Kidney (tissue), 14 donors: ENCODE measurements around the gene CCDC92B. TPM values are rescaled to one million over a fixed set of nuclear protein-coding genes. Genes with fewer than 3 reads are reported as not detected.
A peak's percentile ranks its signal among the peaks of the same experiment; 100 is the strongest.

Source experiments
- DNase-seq, 5 donors: peaks; one replicate each; pipeline ENCODE4 v3.0.0-alpha.2; 2013 to 2020
- FAIRE-seq: peaks from 2 replicates; lab custom pipeline; 2012; peaks lifted over from hg19 to GRCh38; lab: Jason Lieb, UNC
- H3K27ac ChIP-seq, 2 donors: one replicate each; pipeline ENCODE4 v1.7.0; 2013; ENCODE audit warnings: low read depth in 2 of 2, low read length in 2 of 2, inconsistent platforms in 1 of 2
- H3K27me3 ChIP-seq: one replicate; pipeline ENCODE4 v1.7.1; 2013; ENCODE audit warnings: low read length, inconsistent platforms; ENCODE audit not compliant: control insufficient read depth, insufficient read depth
- H3K36me3 ChIP-seq, 3 donors: one replicate each; pipeline versions ENCODE4 v1.7.0 to v1.7.1; 2013; ENCODE audit warnings: low read length in 3 of 3, control low read depth in 1 of 3, inconsistent platforms in 1 of 3; ENCODE audit not compliant: insufficient read depth in 3 of 3, control insufficient read depth in 2 of 3
- H3K4me1 ChIP-seq, 3 donors: one replicate each; pipeline versions ENCODE4 v1.7.0 to v1.7.1; 2013; ENCODE audit warnings: low read length in 3 of 3, inconsistent platforms in 1 of 3, low read depth in 1 of 3; ENCODE audit not compliant: control insufficient read depth in 2 of 3, insufficient read depth in 2 of 3
- H3K4me3 ChIP-seq, 3 donors: one replicate each; pipeline versions ENCODE4 v1.7.0 to v1.8.1; 2013; ENCODE audit warnings: low read length in 3 of 3, control low read depth in 1 of 3, inconsistent platforms in 1 of 3
- H3K9ac ChIP-seq, 3 donors: one replicate each; pipeline versions ENCODE4 v1.7.0 to v1.7.1; 2013; ENCODE audit warnings: low read length in 3 of 3, control low read depth in 1 of 3, inconsistent platforms in 1 of 3
- H3K9me3 ChIP-seq, 3 donors: one replicate each; pipeline versions ENCODE4 v1.7.0 to v1.7.1; 2013; ENCODE audit warnings: low read length in 3 of 3, control low read depth in 1 of 3, inconsistent platforms in 1 of 3; ENCODE audit not compliant: control insufficient read depth in 2 of 3, insufficient read depth in 1 of 3
- CTCF ChIP-seq: IDR thresholded peaks from 3 replicates; pipeline ENCODE4 v1.5.1; 2012; ENCODE audit warnings: mild to moderate bottlenecking, moderate library complexity, borderline replicate concordance; ENCODE audit not compliant: insufficient read depth; ENCODE audit errors: extremely low read depth
- intact Hi-C: fragments of 100-400 bp; cut with DNase I; formaldehyde crosslinking; loops from one replicate; pipeline ENCODE4 v1.11.1; 2022
- polyA plus RNA-seq: library from polyadenylated mRNA; stranded (reverse); fragments of 350-450 nt; fragmentation: Illumina TruSeq; extraction: RNeasy Lipid Tissue Mini Kit (QIAGEN cat#74804); gene quantifications from one replicate; pipeline ENCODE4 v1.2.3, GENCODE V29; 2014; ENCODE audit warnings: low read depth, low replicate concordance; ENCODE audit not compliant: insufficient read depth
- total RNA-seq: library from RNA; stranded (reverse); fragmentation: NEBNext Ultra II Directional; extraction: Animal tissue kit (Norgen Biotek cat#: 25700); gene quantifications from one replicate; pipeline ENCODE4 v1.2.1, GENCODE V29; 2021
- donor health status: control.
- donor health status: control.
- donor health status: control.
- donor health status: control.
- donor health status: control.
- donor health status: DM: yes; HTN: yes; CAD: no.
- donor health status: Normal renal cell carcinoma (clear cell type).

CCDC92B gene
- total and polyA plus RNA-seq, 2 donors from 2014 or later = 0.11 to 1.0 TPM

GRCh38 chr17:2684549-2684948, 64.9 kb downstream of the CCDC92B start:
- intact Hi-C loops = no loop called here
- no peaks in the 10 kb centered on the region for H3K9me3 ChIP-seq
- no peak for FAIRE-seq
- no peak overlapping the region for H3K9ac ChIP-seq
- no peak for TF ChIP-seq CTCF
- H3K4me1 ChIP-seq = no peaks in the 10 kb centered on the region
- H3K27ac ChIP-seq = no peak overlapping the region
- H3K36me3 ChIP-seq = peaks cover 4 to 45% (median 30%) of the 10 kb centered on the region in 3 donors
- no peak overlapping the region for H3K4me3 ChIP-seq
- peak in 1 of 5 donors; percentile 38 for DNase-seq
- no peaks in the 10 kb centered on the region for H3K27me3 ChIP-seq

- Histone ChIP-seq H3K4me1 (no peaks in the 10 kb centered on the region), H3K4me3 (no peak overlapping the region), H3K27me3 (no peaks in the 10 kb centered on the region), H3K27ac (no peak overlapping the region), H3K36me3 (peaks cover 6 to 45% (median 31%) of the 10 kb centered on the region in 3 donors), H3K9ac (no peak overlapping the region), H3K9me3 (no peaks in the 10 kb centered on the region)
- DNase-seq = no peak
- intact Hi-C loops = no loop called here
- FAIRE-seq = no peak
- TF ChIP-seq CTCF = no peak
These were observed 65.5 kb downstream of the CCDC92B start for GRCh38 chr17:2683912-2684311.

GRCh38 chr17:2682176-2682938, 67.1 kb downstream of the CCDC92B start:
- H3K27ac ChIP-seq = no peak overlapping the region
- TF ChIP-seq CTCF = no peak
- no peaks in the 10 kb centered on the region for H3K9me3 ChIP-seq
- intact Hi-C loops = no loop called here
- no peak overlapping the region for H3K9ac ChIP-seq
- DNase-seq = no peak
- H3K4me1 ChIP-seq = no peaks in the 10 kb centered on the region
- no peaks in the 10 kb centered on the region for H3K27me3 ChIP-seq
- H3K4me3 ChIP-seq = no peak overlapping the region
- no peak for FAIRE-seq
- peaks cover 9 to 48% (median 37%) of the 10 kb centered on the region in 3 donors for H3K36me3 ChIP-seq
